SK-N-SH (cell line): ENCODE measurements around the gene SMAD5. TPM values are rescaled to one million over a fixed set of nuclear protein-coding genes. Genes with fewer than 3 reads are reported as not detected.
A peak's percentile ranks its signal among the peaks of the same experiment; 100 is the strongest.

Experiments
- CTCF ChIA-PET: fragments of 300-600, 350-600 bp; formaldehyde crosslinking; extraction: SDS; loops from one replicate; lab custom pipeline; 2021; lab: Yijun Ruan, JAX
- POLR2A ChIA-PET: fragments of 350-600 bp; sonication (Branson Sonifier 250); formaldehyde crosslinking; extraction: SDS; loops from one replicate; lab custom pipeline; 2020; ENCODE audit warnings: antibody characterized with exemption, inconsistent platforms; lab: Yijun Ruan, JAX
- DNase-seq: peaks from one replicate; pipeline ENCODE4 v3.0.0; 2012
- H2AFZ ChIP-seq: fragments of 200-600 bp; sonication (generic); 2 replicates; pipeline ENCODE4 v1.8.1; 2016; ENCODE audit warnings: antibody characterized with exemption, mild to moderate bottlenecking, low read depth
- H3F3A ChIP-seq: fragments of 200-600 bp; sonication (generic); replicated peaks from 2 replicates; pipeline ENCODE3; 2016; ENCODE audit warnings: antibody characterized with exemption, mild to moderate bottlenecking; ENCODE audit not compliant: insufficient read depth
- H3K27ac ChIP-seq, 2 experiments: fragments of 200-500 bp in 1 of 2; fragments of 200-600 bp in 1 of 2; sonication (Bioruptor generic) in 1 of 2; sonication (generic), shearing (Covaris generic) in 1 of 2; 2 replicates each; pipeline versions ENCODE4 v1.5.1 to v1.6.1; 2014 to 2016; ENCODE audit warnings: low read depth in 2 of 2, inconsistent platforms in 1 of 2, low read length in 1 of 2, mild to moderate bottlenecking in 1 of 2, mixed read lengths in 1 of 2
- H3K27me3 ChIP-seq: fragments of 200-600 bp; sonication (generic), shearing (Covaris generic); 2 replicates; pipeline ENCODE4 v1.6.1; 2016; ENCODE audit warnings: mixed run types; ENCODE audit not compliant: insufficient read depth
- H3K36me3 ChIP-seq, 2 experiments: fragments of 200-500 bp in 1 of 2; fragments of 200-600 bp in 1 of 2; sonication (Bioruptor generic) in 1 of 2; sonication (generic) in 1 of 2; replicated peaks in 1 of 2; 2 replicates each; pipeline versions ENCODE3 to v1.5.1; 2014 to 2016; ENCODE audit warnings: low read length in 1 of 2, mild to moderate bottlenecking in 1 of 2; ENCODE audit not compliant: insufficient read depth in 2 of 2, control insufficient read depth in 1 of 2
- H3K4me1 ChIP-seq, 2 experiments: fragments of 200-500 bp in 1 of 2; fragments of 200-600 bp in 1 of 2; sonication (Bioruptor generic) in 1 of 2; sonication (generic), shearing (Covaris generic) in 1 of 2; 2 replicates each; pipeline versions ENCODE4 v1.5.1 to v1.6.1; 2014 to 2016; ENCODE audit warnings: low read depth in 1 of 2, low read length in 1 of 2, mixed run types in 1 of 2; ENCODE audit not compliant: insufficient read depth in 2 of 2, control insufficient read depth in 1 of 2
- H3K4me2 ChIP-seq: fragments of 200-600 bp; sonication (generic), shearing (Covaris generic); 2 replicates; pipeline ENCODE4 v1.6.1; 2017; ENCODE audit warnings: mixed run types
- H3K4me3 ChIP-seq, 2 experiments: fragments of 200-500 bp in 1 of 2; fragments of 200-600 bp in 1 of 2; sonication (Bioruptor generic) in 1 of 2; sonication (generic), shearing (Covaris generic) in 1 of 2; 2 replicates each; pipeline versions ENCODE4 v1.5.1 to v1.8.1; 2014 to 2016; ENCODE audit warnings: low read depth in 2 of 2, inconsistent platforms in 1 of 2, low read length in 1 of 2, mild to moderate bottlenecking in 1 of 2, mixed read lengths in 1 of 2, moderate library complexity in 1 of 2
- H3K79me2 ChIP-seq: fragments of 200-600 bp; sonication (generic); 2 replicates; pipeline ENCODE4 v1.8.1; 2017; ENCODE audit warnings: mild to moderate bottlenecking; ENCODE audit not compliant: insufficient read depth
- H3K9ac ChIP-seq: fragments of 200-600 bp; sonication (generic); 2 replicates; pipeline ENCODE4 v1.6.1; 2017; ENCODE audit warnings: mixed run types
- H3K9me2 ChIP-seq: fragments of 200-600 bp; sonication (generic); 2 replicates; pipeline ENCODE4 v1.6.1; 2017; ENCODE audit warnings: mixed run types
- H3K9me3 ChIP-seq: fragments of 200-600 bp; sonication (generic); 2 replicates; pipeline ENCODE4 v1.6.1; 2017; ENCODE audit warnings: mixed run types, mild to moderate bottlenecking, moderate library complexity
- H4K20me1 ChIP-seq: fragments of 200-600 bp; sonication (generic); 2 replicates; pipeline ENCODE4 v1.6.1; 2017; ENCODE audit warnings: mild to moderate bottlenecking, mixed run types; ENCODE audit not compliant: insufficient read depth
- CTCF ChIP-seq: fragments of 200-600 bp; sonication (generic); IDR thresholded peaks from 2 replicates; pipeline ENCODE4 v1.6.1; 2017; ENCODE audit warnings: antibody characterized with exemption, mild to moderate bottlenecking, moderate library complexity
- EP300 ChIP-seq, 2 experiments: IDR thresholded peaks; 2 replicates each; pipeline versions ENCODE4 v1.4.0 to v1.6.1; 2012; ENCODE audit warnings: borderline replicate concordance in 1 of 2, low read depth in 1 of 2, low read length in 1 of 2
- EZH2phosphoT487 ChIP-seq: fragments of 200-600 bp; sonication (generic); IDR thresholded peaks from 2 replicates; pipeline ENCODE4 v1.6.1; 2017; ENCODE audit warnings: low read depth, mixed run types, mild to moderate bottlenecking, antibody characterized with exemption, moderate library complexity, borderline replicate concordance
- GABPA ChIP-seq: IDR thresholded peaks from 2 replicates; pipeline ENCODE4 v1.4.0; 2012; ENCODE audit warnings: low read depth, mild to moderate bottlenecking
- IRF3 ChIP-seq: fragments of 150-350 bp; IDR thresholded peaks from 2 replicates; pipeline ENCODE4 v1.6.1; 2016; ENCODE audit warnings: mild to moderate bottlenecking, low read depth, low read length
- MAX ChIP-seq: IDR thresholded peaks from 2 replicates; pipeline ENCODE4 v1.4.0; 2012; ENCODE audit warnings: low read depth
- MEF2A ChIP-seq: IDR thresholded peaks from 2 replicates; pipeline ENCODE4 v1.4.0; 2012; ENCODE audit warnings: low read depth, borderline replicate concordance
- PBX3 ChIP-seq: IDR thresholded peaks from 2 replicates; pipeline ENCODE4; 2012
- RFX5 ChIP-seq: IDR thresholded peaks from 2 replicates; pipeline ENCODE4 v1.6.1; 2012; ENCODE audit warnings: mild to moderate bottlenecking, improper control_type of control experiment, low read length
- RXRA ChIP-seq: IDR thresholded peaks from 2 replicates; pipeline ENCODE4 v1.4.0; 2012; ENCODE audit warnings: low read depth, mild to moderate bottlenecking, borderline replicate concordance
- SMC3 ChIP-seq: IDR thresholded peaks from 2 replicates; pipeline ENCODE4 v1.6.1; 2012; ENCODE audit warnings: low read depth, low read length, improper control_type of control experiment
- TCF12 ChIP-seq: IDR thresholded peaks from 2 replicates; pipeline ENCODE4 v1.4.0; 2012
- ZBTB33 ChIP-seq: IDR thresholded peaks from 2 replicates; pipeline ENCODE4 v1.4.0; 2012; ENCODE audit warnings: low read depth, borderline replicate concordance
- WGBS: methylation state at CpG from one replicate; pipeline ENCODE4 v1.1.6; 2017; ENCODE audit warnings: low lambda C conversion rate; 5-methylcytosine and 5-hydroxymethylcytosine counted together
- polyA plus RNA-seq, 3 experiments: library from polyadenylated mRNA; depleted of rRNA; stranded (reverse); fragments of >200 nt; gene quantifications; 2 replicates each; pipeline ENCODE4 v1.2.3, GENCODE V29; 2012

SMAD5 gene
- polyA plus RNA-seq, 1 of the 3 experiments (the other 2 are of a cell fraction): 26.9 TPM

GRCh38 chr5:136169218-136169617 lies 36.6 kb downstream of the SMAD5 start:
- Histone ChIP-seq H3K79me2 (peaks cover 55% of the 10 kb centered on the region; the same call in 1 of the 2 replicates), H3K4me1 (peaks cover 0 to 2% of the 10 kb centered on the region in 2 experiments; a peak in 1 of 4 replicates), H3K4me2 (no peak overlapping the region), H3K9ac (no peak overlapping the region), H3F3A (peaks cover 16% of the 10 kb centered on the region), H3K27me3 (no peaks in the 10 kb centered on the region), H3K27ac (no peak overlapping the region), H3K9me3 (no peaks in the 10 kb centered on the region), H2AFZ (no peak overlapping the region), H3K9me2 (no peaks in the 10 kb centered on the region), H3K36me3 (peaks cover 62 to 79% of the 10 kb centered on the region in 2 experiments), H4K20me1 (no peaks in the 10 kb centered on the region; the same call in 1 of the 2 replicates), H3K4me3 (no peak overlapping the region)
- no peak for DNase-seq
- CTCF ChIA-PET: interaction anchor here (1.3 to 2.2 kb wide), 2 partner anchors 43 kb away, joined by 4 to 6 read pairs; no protein-coding TSS in a partner anchor
- TF ChIP-seq RXRA (no peak), EP300 (IDR thresholded peaks at IDR 0.05; ENCODE audit: borderline replicate concordance in 1 of 2, low read depth in 1 of 2, low read length in 1 of 2) (no peak), IRF3 (no peak), MAX (no peak), CTCF (no peak)
- POLR2A ChIA-PET: no interaction called here
- WGBS: 100% methylated on average over 3 of the region's 3 CpGs

- Histone ChIP-seq H3K4me2 (no peak overlapping the region), H3K27ac (peak overlapping the region in 1 of 2 experiments; percentile 43; a peak in 1 of 4 replicates), H3K4me3 (no peak overlapping the region; a peak in 1 of 4 replicates), H3F3A (peaks cover 7% of the 10 kb centered on the region), H2AFZ (no peak overlapping the region), H4K20me1 (no peaks in the 10 kb centered on the region; the same call in 1 of the 2 replicates), H3K4me1 (peaks cover 0 to 2% of the 10 kb centered on the region in 2 experiments; a peak in 1 of 4 replicates), H3K9ac (no peak overlapping the region), H3K79me2 (peaks cover 31% of the 10 kb centered on the region; the same call in 1 of the 2 replicates), H3K27me3 (no peaks in the 10 kb centered on the region), H3K9me3 (no peaks in the 10 kb centered on the region), H3K36me3 (peaks cover 71 to 83% of the 10 kb centered on the region in 2 experiments), H3K9me2 (no peaks in the 10 kb centered on the region)
- WGBS: 100% methylated on average over 2 of the region's 2 CpGs
- CTCF ChIA-PET: interaction anchor here (0.6 to 2.8 kb wide), 30 partner anchors 8 to 623 kb away, joined by 3 to 15 read pairs (median 4); partner anchors contain the start of gene SMIM32
- DNase-seq: peak; percentile 48
- POLR2A ChIA-PET: no interaction called here
- TF ChIP-seq SMC3 (peak; percentile 64), PBX3 (no peak), RXRA (no peak), RFX5 (no peak), ZBTB33 (no peak), CTCF (peak; percentile 76), GABPA (no peak), TCF12 (no peak), EP300 (IDR thresholded peaks at IDR 0.05; ENCODE audit: borderline replicate concordance in 1 of 2, low read depth in 1 of 2, low read length in 1 of 2) (0 out of 4 replicates have a peak, but pooled peaks of 1 of the 2 experiments have one; percentile 12), MEF2A (no peak), EZH2phosphoT487 (no peak)
These were observed 41.5 kb downstream of the SMAD5 start for GRCh38 chr5:136174021-136174659.
